ENCODE measurements around the gene VKORC1. TPM values are rescaled to one million over a fixed set of nuclear protein-coding genes. Genes with fewer than 3 reads are reported as not detected.

Gene VKORC1
- total and polyA plus RNA-seq, 2 of the 8 experiments (the other 6 are each of a cell fraction or from before 2014, with no cell fraction given): 84.1 to 483 TPM

DNA sequence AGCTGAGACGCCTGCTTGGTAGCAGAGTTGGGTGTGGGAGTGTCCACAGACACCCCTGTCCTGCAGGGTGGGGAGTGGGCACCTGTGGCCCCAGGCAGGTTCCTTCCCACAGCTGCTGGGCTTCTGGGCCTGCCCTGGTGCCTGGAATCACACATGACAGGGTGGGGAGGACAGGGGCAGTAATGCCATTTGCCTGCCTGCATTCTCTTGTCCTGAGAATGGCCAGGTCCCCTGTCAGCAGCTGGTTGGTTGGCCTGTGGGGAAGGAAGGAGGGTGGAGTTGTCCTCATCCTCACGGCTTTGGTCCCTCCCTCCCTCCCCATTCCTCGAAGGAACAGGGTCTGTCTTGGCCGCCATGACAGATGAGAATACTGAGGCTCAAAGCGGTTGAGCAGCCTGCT lies 11.0 kb downstream of the VKORC1 start:
- Histone ChIP-seq H3K14ac (ENCODE audit: insufficient read length) (no peak overlapping the region), H3K18ac (ENCODE audit: extremely low read depth, low read length) (no peak overlapping the region), H4K8ac (ENCODE audit: extremely low read depth, insufficient read depth, low read length) (no peak overlapping the region), H3K4ac (replicated peaks; ENCODE audit: insufficient read length, low read depth, low read length) (no peak overlapping the region), H4K5ac (ENCODE audit: insufficient read length, low read depth, low read length) (no peak overlapping the region), H2BK20ac (ENCODE audit: low read length) (no peak overlapping the region), H2BK120ac (replicated peaks; ENCODE audit: low read depth, low read length) (no peak overlapping the region), H2BK12ac (ENCODE audit: low read depth, low read length) (no peak overlapping the region), H3K27ac (ENCODE audit: low read depth, low read length) (no peak overlapping the region), H3K27me3 (replicated peaks in 1 of 4; ENCODE audit: control insufficient read depth in 3 of 4, extremely low read depth in 1 of 4, insufficient read depth in 3 of 4, low read length in 3 of 4) (no peaks in the 10 kb centered on the region), H2AK5ac (ENCODE audit: low read depth, low read length) (no peak overlapping the region), H3K79me2 (ENCODE audit: control insufficient read depth in 1 of 2, insufficient read depth in 2 of 2, low read length in 2 of 2) (peaks cover 0 to 6% of the 10 kb centered on the region in 2 experiments; a peak in 1 of 4 replicates), H2BK15ac (ENCODE audit: low read length) (no peak overlapping the region), H3K23me2 (ENCODE audit: low read depth, low read length) (no peaks in the 10 kb centered on the region), H3K23ac (ENCODE audit: insufficient read length) (no peak overlapping the region), H2AFZ (ENCODE audit: low read length) (no peak overlapping the region), H3K36me3 (ENCODE audit: control insufficient read depth in 2 of 4, insufficient read depth in 4 of 4, low read length in 3 of 4) (peaks cover 0 to 27% (median 11%) of the 10 kb centered on the region in 4 experiments; a peak in 6 of 8 replicates), H3K9me3 (ENCODE audit: insufficient read depth in 2 of 2, low read depth in 1 of 2, low read length in 1 of 2) (no peaks in the 10 kb centered on the region), H3K56ac (replicated peaks; ENCODE audit: insufficient read length, low read depth, low read length) (no peak overlapping the region), H2BK5ac (ENCODE audit: low read depth, low read length) (no peak overlapping the region), H3K4me2 (ENCODE audit: insufficient read depth in 1 of 2, low read depth in 2 of 2, low read length in 2 of 2) (no peak overlapping the region), H3K4me3 (ENCODE audit: extremely low read depth in 1 of 4, insufficient read depth in 2 of 4, low read depth in 3 of 4, low read length in 4 of 4) (no peak overlapping the region), H3K9ac (replicated peaks in 1 of 4; ENCODE audit: extremely low read depth in 1 of 4, low read depth in 3 of 4, low read length in 3 of 4) (no peak overlapping the region), H4K91ac (replicated peaks; ENCODE audit: insufficient read length, low read length) (no peak overlapping the region), H3K4me1 (replicated peaks in 1 of 4; ENCODE audit: control insufficient read depth in 3 of 4, insufficient read depth in 4 of 4, low read length in 3 of 4) (no peaks in the 10 kb centered on the region), H3K79me1 (ENCODE audit: low read depth, low read length) (peaks cover 6% of the 10 kb centered on the region), H4K20me1 (replicated peaks in 1 of 2; ENCODE audit: control insufficient read depth in 1 of 2, insufficient read depth in 2 of 2, low read length in 2 of 2) (peaks cover 7 to 23% of the 10 kb centered on the region in 2 experiments)
- 76% methylated on average over 5 of the region's 5 CpGs; no CpG with 5 or more reads in 1 of the 2 experiments for whole genome bisulfite sequencing, 2 experiments (ENCODE audit: extremely low coverage in 1 of 2, insufficient coverage in 1 of 2, insufficient read length in 1 of 2, insufficient replicate concordance in 2 of 2, low coverage in 1 of 2, low lambda C conversion rate in 2 of 2, missing lambda C conversion rate in 1 of 2)
- CTCF ChIA-PET (ENCODE audit: partially characterized antibody): interaction anchor here (0.8 to 1.7 kb wide), 3 partner anchors 9 to 131 kb away, joined by 3 to 4 read pairs (median 3); no protein-coding TSS in a partner anchor
- POLR2A ChIA-PET (ENCODE audit: partially characterized antibody): interaction anchor here (0.8 to 4.7 kb wide), 5 partner anchors 9 to 119 kb away, joined by 3 to 34 read pairs (median 5); partner anchors contain the start of genes ZNF646 and ZNF668
- TF ChIP-seq TEAD4 (IDR thresholded peaks at IDR 0.05; ENCODE audit: low read depth, low read length) (no peak), FOSL1 (IDR thresholded peaks at IDR 0.05; ENCODE audit: insufficient read depth, low read depth, low read length) (no peak), RFX5 (IDR thresholded peaks at IDR 0.05; ENCODE audit: borderline replicate concordance, low read depth, low read length) (no peak), BCL11A (IDR thresholded peaks at IDR 0.05; ENCODE audit: low read depth in 2 of 2, low read length in 2 of 2) (no peak), NRF1 (IDR thresholded peaks at IDR 0.05; ENCODE audit: low read depth, low read length) (no peak), TAF1 (IDR thresholded peaks at IDR 0.05; ENCODE audit: low read depth, low read length) (no peak), SP1 (IDR thresholded peaks at IDR 0.05; ENCODE audit: low read depth, low read length) (no peak), TBP (IDR thresholded peaks at IDR 0.05; ENCODE audit: low read depth, low read length) (no peak), CTCF (IDR thresholded peaks at IDR 0.05; ENCODE audit: control extremely low read depth in 1 of 3, insufficient read depth in 1 of 3, low read depth in 1 of 3, low read length in 3 of 3) (no peak), SAP30 (IDR thresholded peaks at IDR 0.05; ENCODE audit: insufficient read depth, insufficient replicate concordance, low read length) (no peak), GTF2F1 (IDR thresholded peaks at IDR 0.05; ENCODE audit: borderline replicate concordance, low read depth, low read length) (no peak)
- FAIRE-seq: no peak
- DNase-seq (ENCODE audit: low read depth in 1 of 2, low spot score in 2 of 2): no peak
